SK-N-SH treated with all-trans-retinoic acid at 6 μM for 48 hours (cell line): ENCODE data around the gene CC2D1B.
A peak's percentile ranks its signal among the peaks of the same experiment; 100 is the strongest.
"Not testable (repeated sequence)": the region's sequence is repeated elsewhere in the genome, so short reads cannot be mapped to it uniquely, and the experiment has no call there.

Experiments
- ATAC-seq: fragments of 200-7000 bp; cut with Tn5 transposase; 3 replicates; pipeline ENCODE4 v1.9.1; 2020; ENCODE audit warnings: mild to moderate bottlenecking, moderate library complexity
- BACH2 ChIP-seq: fragments of 250-450 bp; sonication (Bioruptor Pico); IDR thresholded peaks from 2 replicates; pipeline ENCODE4 v1.9.0; 2021; ENCODE audit warnings: mild to moderate bottlenecking, borderline replicate concordance
- CREB5 ChIP-seq: fragments of 250-450 bp; sonication (Bioruptor Pico); IDR thresholded peaks from 2 replicates; pipeline ENCODE4 v1.5.1; 2020; ENCODE audit warnings: low read depth, mild to moderate bottlenecking, moderate library complexity
- CSRNP3 ChIP-seq: fragments of 250-450 bp; sonication (Bioruptor Pico); IDR thresholded peaks from 2 replicates; pipeline ENCODE4 v1.5.1; 2021; ENCODE audit warnings: mild to moderate bottlenecking, moderate library complexity
- GLIS3 ChIP-seq: fragments of 250-450 bp; sonication (Bioruptor Pico); IDR thresholded peaks from 2 replicates; pipeline ENCODE4 v1.5.0; 2020; ENCODE audit warnings: mild to moderate bottlenecking, moderate library complexity
- ISL1 ChIP-seq: fragments of 250-450 bp; sonication (Bioruptor Pico); IDR thresholded peaks from 2 replicates; pipeline ENCODE4 v2.1.2; 2022; ENCODE audit warnings: mild to moderate bottlenecking, moderate library complexity
- PATZ1 ChIP-seq: fragments of 250-450 bp; sonication (Bioruptor Pico); IDR thresholded peaks from 2 replicates; pipeline ENCODE4 v1.8.0; 2020; ENCODE audit warnings: mild to moderate bottlenecking, moderate library complexity, borderline replicate concordance
- RARB ChIP-seq: fragments of 250-450 bp; sonication (Bioruptor Pico); IDR thresholded peaks from 2 replicates; pipeline ENCODE4 v1.8.0; 2021; ENCODE audit warnings: mild to moderate bottlenecking, moderate library complexity
- SNAI2 ChIP-seq: fragments of 250-450 bp; sonication (Bioruptor Pico); IDR thresholded peaks from 2 replicates; pipeline ENCODE4 v1.5.0; 2020; ENCODE audit warnings: mild to moderate bottlenecking, moderate library complexity
- TSHZ2 ChIP-seq: fragments of 250-450 bp; sonication (Bioruptor Pico); IDR thresholded peaks from 2 replicates; pipeline ENCODE4 v1.5.0; 2020; ENCODE audit warnings: mild to moderate bottlenecking, moderate library complexity
- ZC3H10 ChIP-seq: fragments of 250-450 bp; sonication (Bioruptor Pico); IDR thresholded peaks from 2 replicates; pipeline ENCODE4 v1.5.1; 2021; ENCODE audit warnings: mild to moderate bottlenecking, moderate library complexity
- ZFP3 ChIP-seq: fragments of 250-450 bp; sonication (Bioruptor Pico); IDR thresholded peaks from 2 replicates; pipeline ENCODE4 v1.5.0; 2020; ENCODE audit warnings: mild to moderate bottlenecking, moderate library complexity
- ZFP30 ChIP-seq: fragments of 450-650 bp; formaldehyde crosslinking; IDR thresholded peaks from 2 replicates; pipeline ENCODE4 v1.5.0; 2022; ENCODE audit warnings: mild to moderate bottlenecking, moderate library complexity
- ZNF565 ChIP-seq: fragments of 450-650 bp; formaldehyde crosslinking; conservative IDR thresholded peaks from 2 replicates; pipeline ENCODE4 v1.5.0; 2020; ENCODE audit warnings: low read depth, mild to moderate bottlenecking, moderate library complexity
- ZNF70 ChIP-seq: fragments of 450-650 bp; formaldehyde crosslinking; IDR thresholded peaks from 2 replicates; pipeline ENCODE4 v1.5.0; 2020; ENCODE audit warnings: mild to moderate bottlenecking, moderate library complexity
- ZNF8 ChIP-seq: fragments of 450-650 bp; formaldehyde crosslinking; IDR thresholded peaks from 2 replicates; pipeline ENCODE4 v1.5.0; 2020; ENCODE audit warnings: mild to moderate bottlenecking, moderate library complexity

The CC2D1B gene

GRCh38 chr1:52399629-52400028, 33.6 kb upstream of the CC2D1B start:
- no peak for TF ChIP-seq ZNF565
- ATAC-seq: no peak

- ATAC-seq: no peak
- no peak for TF ChIP-seq CREB5 (CRISPR knock-in tag)
- TF ChIP-seq ZNF565: no peak
- TF ChIP-seq RARB (CRISPR knock-in tag): no peak
- TF ChIP-seq BACH2 (CRISPR knock-in tag): no peak
- TF ChIP-seq ZNF70 (CRISPR knock-in tag): no peak
- no peak for TF ChIP-seq ZFP3 (CRISPR knock-in tag)
- TF ChIP-seq ZFP30 (CRISPR knock-in tag): no peak
- TF ChIP-seq, all 23 proteins: peak for 0
Observed at GRCh38 chr1:52393174-52393573, 27.2 kb upstream of the CC2D1B start.

- TF ChIP-seq ZNF8 (CRISPR knock-in tag): no peak
- no peak for ATAC-seq
Observed at GRCh38 chr1:52386458-52386857, 20.5 kb upstream of the CC2D1B start.

GRCh38 chr1:52385376-52385775, 19.4 kb upstream of the CC2D1B start:
- no peak for ATAC-seq
- TF ChIP-seq BACH2 (CRISPR knock-in tag): no peak
- no peak for TF ChIP-seq ZNF70 (CRISPR knock-in tag)
- TF ChIP-seq ZNF8 (CRISPR knock-in tag): no peak
- TF ChIP-seq SNAI2 (CRISPR knock-in tag): no peak
- TF ChIP-seq GLIS3 (CRISPR knock-in tag): no peak
- no peak for TF ChIP-seq CSRNP3 (CRISPR knock-in tag)
- TF ChIP-seq ZFP30 (CRISPR knock-in tag): no peak
- TF ChIP-seq ZC3H10 (CRISPR knock-in tag): no peak
- no peak for TF ChIP-seq PATZ1 (CRISPR knock-in tag)
- no peak for TF ChIP-seq ISL1 (CRISPR knock-in tag)

GRCh38 chr1:52369851-52370250, 3.8 kb upstream of the CC2D1B start:
- not testable (repeated sequence) for ATAC-seq

- ATAC-seq: peak; percentile 16
- TF ChIP-seq TSHZ2 (CRISPR knock-in tag): no peak
- no peak for TF ChIP-seq CREB5 (CRISPR knock-in tag)
Observed at GRCh38 chr1:52368383-52369172, 2.6 kb upstream of the CC2D1B start.
